Upper lobe of left lung (tissue), 4 donors: ENCODE data around the gene IL1RN.

Experiments used
- EP300 ChIP-seq, 4 donors: sonication (generic); formaldehyde crosslinking; IDR thresholded peaks; one replicate each; pipeline ENCODE4 v1.5.1; 2017; ENCODE audit warnings: antibody characterized with exemption in 4 of 4, control low read depth in 2 of 4
- POLR2A ChIP-seq, 4 donors: fragments of 450-650 bp; IDR thresholded peaks; one replicate each; pipeline ENCODE4 v1.5.1; 2016 to 2017; ENCODE audit warnings: antibody characterized with exemption in 4 of 4, mild to moderate bottlenecking in 2 of 4
- POLR2AphosphoS5 ChIP-seq, 2 donors: sonication (generic); formaldehyde crosslinking; IDR thresholded peaks; one replicate each; pipeline ENCODE4 v1.5.1; 2017; ENCODE audit warnings: antibody characterized with exemption in 2 of 2
- TF ChIP-seq, protein P1 (sequence below), 6 experiments: fragments of 450-650 bp in 4 of 6; fragments of 200-600 bp in 2 of 6; sonication (generic) in 2 of 6; IDR thresholded peaks; one replicate each; pipeline ENCODE4 v1.5.1; 2016 to 2019; ENCODE audit warnings: antibody characterized with exemption in 6 of 6

DNA sequence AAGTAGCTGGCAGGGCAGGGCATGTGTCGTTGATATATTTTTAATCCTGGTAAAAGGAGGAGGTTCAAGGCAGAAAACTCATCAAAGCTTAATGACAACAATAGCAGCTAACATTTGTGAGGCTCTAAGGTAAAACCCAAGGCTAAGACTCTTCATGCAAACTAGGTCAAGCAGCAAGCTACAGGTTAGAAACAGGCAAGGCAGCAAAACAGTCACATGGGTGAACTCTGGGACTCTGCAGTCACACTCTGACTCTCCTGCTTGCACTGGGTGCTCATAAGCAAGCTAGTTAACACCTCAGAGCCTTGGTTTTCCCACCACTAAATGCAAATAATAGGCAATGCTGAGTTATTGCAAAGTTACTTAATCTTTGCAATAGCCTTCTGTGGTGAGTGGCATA is 7.9 kb downstream of the IL1RN start:
- TF ChIP-seq, protein P1, sequence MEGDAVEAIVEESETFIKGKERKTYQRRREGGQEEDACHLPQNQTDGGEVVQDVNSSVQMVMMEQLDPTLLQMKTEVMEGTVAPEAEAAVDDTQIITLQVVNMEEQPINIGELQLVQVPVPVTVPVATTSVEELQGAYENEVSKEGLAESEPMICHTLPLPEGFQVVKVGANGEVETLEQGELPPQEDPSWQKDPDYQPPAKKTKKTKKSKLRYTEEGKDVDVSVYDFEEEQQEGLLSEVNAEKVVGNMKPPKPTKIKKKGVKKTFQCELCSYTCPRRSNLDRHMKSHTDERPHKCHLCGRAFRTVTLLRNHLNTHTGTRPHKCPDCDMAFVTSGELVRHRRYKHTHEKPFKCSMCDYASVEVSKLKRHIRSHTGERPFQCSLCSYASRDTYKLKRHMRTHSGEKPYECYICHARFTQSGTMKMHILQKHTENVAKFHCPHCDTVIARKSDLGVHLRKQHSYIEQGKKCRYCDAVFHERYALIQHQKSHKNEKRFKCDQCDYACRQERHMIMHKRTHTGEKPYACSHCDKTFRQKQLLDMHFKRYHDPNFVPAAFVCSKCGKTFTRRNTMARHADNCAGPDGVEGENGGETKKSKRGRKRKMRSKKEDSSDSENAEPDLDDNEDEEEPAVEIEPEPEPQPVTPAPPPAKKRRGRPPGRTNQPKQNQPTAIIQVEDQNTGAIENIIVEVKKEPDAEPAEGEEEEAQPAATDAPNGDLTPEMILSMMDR (IDR thresholded peaks at IDR 0.05): no peak
- TF ChIP-seq POLR2A (IDR thresholded peaks at IDR 0.05) (no peak), POLR2AphosphoS5 (IDR thresholded peaks at IDR 0.05) (no peak), EP300 (IDR thresholded peaks at IDR 0.05) (no peak)
